NAMALWA (cell line): ENCODE results near the gene TMED10.
"Not testable (repeated sequence)": the region's sequence is repeated elsewhere in the genome, so short reads cannot be mapped to it uniquely, and the experiment has no call there.

Source experiments
- DNase-seq: peaks from one replicate; pipeline ENCODE4 v3.0.0-alpha.2; 2015; ENCODE audit warnings: low spot score

Gene TMED10

GRCh38 chr14:75158843-75159614 lies 17.4 kb downstream of the TMED10 start:
- DNase-seq: no peak

- DNase-seq: no peak
Observed at GRCh38 chr14:75156901-75157300, 19.5 kb downstream of the TMED10 start.

GRCh38 chr14:75156111-75156510 lies 20.3 kb downstream of the TMED10 start:
- DNase-seq: no peak

GRCh38 chr14:75155169-75155568 lies 21.2 kb downstream of the TMED10 start:
- no peak for DNase-seq

GRCh38 chr14:75153295-75153694 lies 23.1 kb downstream of the TMED10 start:
- no peak for DNase-seq

GRCh38 chr14:75151851-75152250 lies 24.6 kb downstream of the TMED10 start:
- no peak for DNase-seq

GRCh38 chr14:75150637-75151036 lies 25.8 kb downstream of the TMED10 start:
- not testable (repeated sequence) for DNase-seq

- DNase-seq: no peak
Observed at GRCh38 chr14:75150150-75150549, 26.3 kb downstream of the TMED10 start.

GRCh38 chr14:75147423-75148071 lies 28.9 kb downstream of the TMED10 start:
- DNase-seq: no peak

- DNase-seq: no peak
Observed at GRCh38 chr14:75144944-75145343, 31.5 kb downstream of the TMED10 start.

- no peak for DNase-seq
Observed at GRCh38 chr14:75143761-75144527, 32.5 kb downstream of the TMED10 start.

GRCh38 chr14:75142494-75142893 lies 33.9 kb downstream of the TMED10 start:
- no peak for DNase-seq

- DNase-seq: peak; percentile 24
Observed at GRCh38 chr14:75141967-75142366, 34.4 kb downstream of the TMED10 start.

- DNase-seq: no peak
Observed at GRCh38 chr14:75141062-75141461, 35.4 kb downstream of the TMED10 start.

GRCh38 chr14:75140620-75141019 lies 35.8 kb downstream of the TMED10 start:
- DNase-seq: no peak

GRCh38 chr14:75139185-75139584 lies 37.2 kb downstream of the TMED10 start:
- DNase-seq: no peak

GRCh38 chr14:75138492-75138891 lies 37.9 kb downstream of the TMED10 start:
- peak; percentile 46 for DNase-seq

- DNase-seq: no peak
Observed at GRCh38 chr14:75134644-75135043, 41.8 kb downstream of the TMED10 start.

GRCh38 chr14:75133597-75133996 lies 42.8 kb downstream of the TMED10 start:
- DNase-seq: no peak

- DNase-seq: peak; percentile 77
Observed at GRCh38 chr14:75132382-75133086, 43.9 kb downstream of the TMED10 start.

GRCh38 chr14:75128596-75128990 lies 47.8 kb downstream of the TMED10 start:
- DNase-seq: no peak

- no peak for DNase-seq
Observed at GRCh38 chr14:75127903-75128595, 48.4 kb downstream of the TMED10 start.
